Neural cell (in vitro differentiated cells): Measurements from ENCODE around the gene IRF8. TPM values are rescaled to one million over a fixed set of nuclear protein-coding genes. Genes with fewer than 3 reads are reported as not detected.

Experiments
- H2AFZ ChIP-seq: fragments of 200-600, 300-800 bp; sonication (generic), shearing (Covaris generic); 2 replicates; pipeline ENCODE4 v1.6.0; 2014; ENCODE audit warnings: low read depth, mild to moderate bottlenecking, antibody characterized with exemption, low read length, moderate library complexity
- H3F3A ChIP-seq: fragments of 200-600 bp; shearing (Covaris generic); 2 replicates; pipeline ENCODE4 v1.6.1; 2016; ENCODE audit warnings: mild to moderate bottlenecking, moderate library complexity, mixed read lengths, antibody characterized with exemption, low read length; ENCODE audit not compliant: insufficient read depth, poor library complexity, severe bottlenecking
- H3K27ac ChIP-seq: fragments of 200-600, 300-800 bp; sonication (generic), shearing (Covaris generic); 2 replicates; pipeline ENCODE4 v1.5.1; 2014; ENCODE audit warnings: mild to moderate bottlenecking, low read length, moderate library complexity
- H3K27me3 ChIP-seq: fragments of 300-800, 200-600 bp; sonication (generic), shearing (Covaris generic); 2 replicates; pipeline ENCODE4 v1.6.0; 2014; ENCODE audit warnings: mild to moderate bottlenecking, low read depth, low read length, moderate library complexity; ENCODE audit not compliant: insufficient read depth
- H3K36me3 ChIP-seq: fragments of 300-800, 200-600 bp; sonication (generic), shearing (Covaris generic); 2 replicates; pipeline ENCODE4 v1.5.1; 2014; ENCODE audit warnings: mild to moderate bottlenecking, antibody characterized with exemption, low read length, moderate library complexity; ENCODE audit not compliant: insufficient read depth
- H3K4me2 ChIP-seq: fragments of 300-800, 200-600 bp; sonication (generic), shearing (Covaris generic); 2 replicates; pipeline ENCODE4 v1.6.0; 2014; ENCODE audit warnings: mild to moderate bottlenecking, low read length
- H3K4me3 ChIP-seq: fragments of 300-800, 200-600 bp; sonication (generic), shearing (Covaris generic); 2 replicates; pipeline ENCODE4 v1.5.1; 2014; ENCODE audit warnings: mild to moderate bottlenecking, low read length, moderate library complexity
- H3K79me2 ChIP-seq: fragments of 200-600 bp; shearing (Covaris generic); replicated peaks from 2 replicates; pipeline ENCODE4 v1.6.0; 2014; ENCODE audit warnings: mild to moderate bottlenecking, low read length, moderate library complexity; ENCODE audit not compliant: insufficient read depth
- H3K9ac ChIP-seq: fragments of 300-800, 200-600 bp; sonication (generic), shearing (Covaris generic); 2 replicates; pipeline ENCODE4 v1.6.1; 2016; ENCODE audit warnings: mild to moderate bottlenecking, low read length, mixed read lengths
- H3K9me2 ChIP-seq: fragments of 200-600 bp; shearing (Covaris generic); 2 replicates; pipeline ENCODE4 v1.6.1; 2016; ENCODE audit warnings: mild to moderate bottlenecking, low read length, mixed read lengths; ENCODE audit not compliant: insufficient read depth
- H3K9me3 ChIP-seq: fragments of 200-600, 300-800 bp; sonication (generic), shearing (Covaris generic); 2 replicates; pipeline ENCODE4 v1.6.1; 2016; ENCODE audit warnings: mild to moderate bottlenecking, mixed run types, low read length, moderate library complexity, mixed read lengths
- H4K20me1 ChIP-seq: fragments of 200-600 bp; shearing (Covaris generic); 2 replicates; pipeline ENCODE4 v1.6.1; 2016; ENCODE audit warnings: mild to moderate bottlenecking, mixed run types; ENCODE audit not compliant: insufficient read depth
- CTCF ChIP-seq: fragments of 450-650 bp; IDR thresholded peaks from 2 replicates; pipeline ENCODE4 v1.5.1; 2014; ENCODE audit warnings: antibody characterized with exemption, mild to moderate bottlenecking, moderate library complexity; ENCODE audit not compliant: poor library complexity, severe bottlenecking
- EZH2 ChIP-seq: fragments of 200-600, 300-800 bp; shearing (Covaris generic), sonication (generic); IDR thresholded peaks from 2 replicates; pipeline ENCODE4 v1.6.1; 2014; ENCODE audit warnings: antibody characterized with exemption, low read length, borderline replicate concordance, mild to moderate bottlenecking; ENCODE audit not compliant: insufficient read depth, poor library complexity, severe bottlenecking
- MXI1 ChIP-seq: fragments of 450-650 bp; conservative IDR thresholded peaks from 2 replicates; pipeline ENCODE4 v1.6.1; 2014; ENCODE audit warnings: antibody characterized with exemption, mild to moderate bottlenecking; ENCODE audit not compliant: poor library complexity, severe bottlenecking
- RAD21 ChIP-seq: fragments of 450-650 bp; conservative IDR thresholded peaks from 2 replicates; pipeline ENCODE4 v1.6.1; 2014; ENCODE audit warnings: antibody characterized with exemption, mild to moderate bottlenecking, moderate library complexity
- REST ChIP-seq: IDR thresholded peaks from 2 replicates; pipeline ENCODE4 v1.6.1; 2012; ENCODE audit warnings: borderline replicate concordance
- SMC3 ChIP-seq: fragments of 450-650 bp; conservative IDR thresholded peaks from 2 replicates; pipeline ENCODE4 v1.6.1; 2014; ENCODE audit warnings: antibody characterized with exemption, mild to moderate bottlenecking, moderate library complexity; ENCODE audit not compliant: poor library complexity
- TAF1 ChIP-seq: IDR thresholded peaks from 2 replicates; pipeline ENCODE4 v1.6.1; 2012; ENCODE audit warnings: low read depth
- polyA plus RNA-seq: library from polyadenylated mRNA; depleted of rRNA; stranded (reverse); fragments of >200 nt; gene quantifications from 2 replicates; pipeline ENCODE4 v1.2.3, GENCODE V29; 2014

Gene IRF8
- polyA plus RNA-seq, 1 donor from 2014 or later, result not detected

GRCh38 chr16:85929259-85929721, 30.3 kb downstream of the IRF8 start:
- no peaks in the 10 kb centered on the region for H3K9me3 ChIP-seq
- H3K9ac ChIP-seq, result no peak overlapping the region
- no peak overlapping the region for H3K27ac ChIP-seq
- no peak overlapping the region for H2AFZ ChIP-seq
- no peaks in the 10 kb centered on the region for H3K79me2 ChIP-seq
- no peaks in the 10 kb centered on the region for H3F3A ChIP-seq
- no peaks in the 10 kb centered on the region for H3K9me2 ChIP-seq
- no peak overlapping the region for H3K4me3 ChIP-seq
- H3K4me2 ChIP-seq, result no peak overlapping the region
- H4K20me1 ChIP-seq, result no peaks in the 10 kb centered on the region
- H3K27me3 ChIP-seq, result no peaks in the 10 kb centered on the region
- no peak for TF ChIP-seq EZH2
- TF ChIP-seq SMC3, result no peak
- TF ChIP-seq TAF1, result no peak
- no peak for TF ChIP-seq CTCF
- no peak for TF ChIP-seq RAD21
- no peak for TF ChIP-seq REST
- TF ChIP-seq MXI1, result no peak
- no peaks in the 10 kb centered on the region for H3K36me3 ChIP-seq

GRCh38 chr16:85930301-85930700, 31.3 kb downstream of the IRF8 start:
- no peak overlapping the region for H3K27ac ChIP-seq
- H3K9me2 ChIP-seq, result no peaks in the 10 kb centered on the region
- H3K4me3 ChIP-seq, result no peak overlapping the region
- H3K79me2 ChIP-seq, result no peaks in the 10 kb centered on the region
- H3F3A ChIP-seq, result no peaks in the 10 kb centered on the region
- no peak for TF ChIP-seq TAF1
- no peak for TF ChIP-seq CTCF
- no peaks in the 10 kb centered on the region for H3K36me3 ChIP-seq
- H3K4me2 ChIP-seq, result no peak overlapping the region
- H3K9ac ChIP-seq, result no peak overlapping the region
- no peaks in the 10 kb centered on the region for H3K27me3 ChIP-seq
- H3K9me3 ChIP-seq, result no peaks in the 10 kb centered on the region
- no peak overlapping the region for H2AFZ ChIP-seq
- H4K20me1 ChIP-seq, result no peaks in the 10 kb centered on the region
